ENCODE measurements around the gene CCDC188.

CCDC188 gene

GRCh38 chr22:20116951-20117632 is 33.8 kb downstream of the CCDC188 start, which contains the start of gene TRMT2A (continued):
- 0 out of 2 replicates have a peak, but pooled peaks have one; percentile 55 for TF ChIP-seq PRDM10 (tag by site-specific recombination; IDR thresholded peaks at IDR 0.05)
- TF ChIP-seq ZNF658 (tag by site-specific recombination; IDR thresholded peaks at IDR 0.05) = 0 out of 2 replicates have a peak, but pooled peaks have one; percentile 53
- peak; percentile 74 for TF ChIP-seq YY2 (tag by site-specific recombination; IDR thresholded peaks at IDR 0.05)
- TF ChIP-seq ZNF423 (tag by site-specific recombination; IDR thresholded peaks at IDR 0.05) = no peak
- TF ChIP-seq ZNF146 (tag by site-specific recombination; IDR thresholded peaks at IDR 0.05) = no peak; the same call in 1 of the 2 replicates
- peak; percentile 98 for TF ChIP-seq KLF16 (tag by site-specific recombination; IDR thresholded peaks at IDR 0.05)
- TF ChIP-seq ZNF221 (tag by site-specific recombination; IDR thresholded peaks at IDR 0.05; ENCODE audit: borderline replicate concordance) = no peak
- peak; percentile 72 for TF ChIP-seq ZFP69B (tag by site-specific recombination; IDR thresholded peaks at IDR 0.05)
- TF ChIP-seq ZNF23 (tag by site-specific recombination; IDR thresholded peaks at IDR 0.05; ENCODE audit: borderline replicate concordance) = no peak
- TF ChIP-seq ZNF792 (tag by site-specific recombination; IDR thresholded peaks at IDR 0.05) = no peak
- peak; percentile 99 for TF ChIP-seq KLF8 (tag by site-specific recombination; IDR thresholded peaks at IDR 0.05)
- 0 out of 2 replicates have a peak, but pooled peaks have one; percentile 10 for TF ChIP-seq MEIS1 (CRISPR knock-in tag; IDR thresholded peaks at IDR 0.05; ENCODE audit: borderline replicate concordance)
- TF ChIP-seq ZBTB8A (tag by site-specific recombination; IDR thresholded peaks at IDR 0.05) = peak; percentile 98
- TF ChIP-seq ZNF335 (tag by site-specific recombination; conservative IDR thresholded peaks at IDR 0.05) = peak; percentile 52
- TF ChIP-seq ZNF639 (tag by site-specific recombination; IDR thresholded peaks at IDR 0.05) = peak; percentile 81
- peak; percentile 68 for TF ChIP-seq CTCF (tag by site-specific recombination; IDR thresholded peaks at IDR 0.05)
- peak; percentile 83 for TF ChIP-seq SP2 (tag by site-specific recombination; IDR thresholded peaks at IDR 0.05)
- no peak for TF ChIP-seq ZNF157 (tag by site-specific recombination; IDR thresholded peaks at IDR 0.05)
- TF ChIP-seq ZBTB49 (tag by site-specific recombination; IDR thresholded peaks at IDR 0.05; ENCODE audit: low read depth) = no peak
- TF ChIP-seq EGR2 (tag by site-specific recombination; IDR thresholded peaks at IDR 0.05; ENCODE audit: low read depth) = peak; percentile 35; the same call in 1 of the 2 replicates
- peak; percentile 72; the same call in 1 of the 2 replicates for TF ChIP-seq ZBTB1 (tag by site-specific recombination; IDR thresholded peaks at IDR 0.05)
- TF ChIP-seq GLIS1 (tag by site-specific recombination; IDR thresholded peaks at IDR 0.05) = peak; percentile 46
- TF ChIP-seq ZNF433 (tag by site-specific recombination; IDR thresholded peaks at IDR 0.05; ENCODE audit: low read depth) = no peak
- TF ChIP-seq ZNF521 (tag by site-specific recombination; IDR thresholded peaks at IDR 0.05) = no peak
- TF ChIP-seq ZNF624 (tag by site-specific recombination; IDR thresholded peaks at IDR 0.05) = no peak
